Stimulated activated CD8-positive, alpha-beta memory T cell treated with anti-CD3 and anti-CD28 coated beads, Interleukin-12 subunit alpha, Interleukin-12 subunit beta, amount 100 ng/mL, for 24 hours (primary cell): ENCODE results near the gene CD300LF.

Experiments
- DNase-seq: peaks from one replicate; pipeline ENCODE4 v3.0.0-alpha.2; 2020; ENCODE audit errors: extremely low read depth

Gene CD300LF

DNA sequence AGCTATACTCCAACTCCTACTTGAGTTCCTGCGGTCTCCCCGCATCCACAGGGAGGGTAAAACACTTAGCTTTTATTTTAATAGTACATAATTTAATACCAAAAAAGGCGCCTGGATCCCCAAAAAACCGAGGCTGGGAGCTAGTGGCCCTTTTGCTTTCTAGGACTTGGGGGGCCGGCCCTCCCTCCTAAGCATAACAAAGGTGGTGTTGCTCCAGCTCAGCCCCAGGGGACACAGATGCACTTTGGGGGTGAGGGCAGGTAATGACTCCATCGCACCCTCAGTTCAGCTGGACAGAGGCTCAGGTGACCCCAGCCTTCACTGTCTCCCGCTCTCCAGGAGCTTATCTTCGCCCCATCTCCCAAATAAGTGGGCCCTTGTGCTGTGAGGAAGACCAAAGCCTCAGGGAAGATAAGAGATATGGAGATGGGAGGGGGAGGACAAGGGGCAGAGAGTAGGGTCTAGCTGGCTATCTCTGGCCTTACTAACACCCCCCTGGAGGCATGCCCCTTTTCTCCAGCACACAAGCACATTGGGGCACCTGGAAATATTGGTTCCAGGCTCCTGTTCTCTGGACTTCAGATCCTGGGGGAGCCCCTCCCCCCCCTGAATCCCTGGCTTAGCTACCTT lies 32.9 kb upstream of the CD300LF start:
- no peak for DNase-seq

DNA sequence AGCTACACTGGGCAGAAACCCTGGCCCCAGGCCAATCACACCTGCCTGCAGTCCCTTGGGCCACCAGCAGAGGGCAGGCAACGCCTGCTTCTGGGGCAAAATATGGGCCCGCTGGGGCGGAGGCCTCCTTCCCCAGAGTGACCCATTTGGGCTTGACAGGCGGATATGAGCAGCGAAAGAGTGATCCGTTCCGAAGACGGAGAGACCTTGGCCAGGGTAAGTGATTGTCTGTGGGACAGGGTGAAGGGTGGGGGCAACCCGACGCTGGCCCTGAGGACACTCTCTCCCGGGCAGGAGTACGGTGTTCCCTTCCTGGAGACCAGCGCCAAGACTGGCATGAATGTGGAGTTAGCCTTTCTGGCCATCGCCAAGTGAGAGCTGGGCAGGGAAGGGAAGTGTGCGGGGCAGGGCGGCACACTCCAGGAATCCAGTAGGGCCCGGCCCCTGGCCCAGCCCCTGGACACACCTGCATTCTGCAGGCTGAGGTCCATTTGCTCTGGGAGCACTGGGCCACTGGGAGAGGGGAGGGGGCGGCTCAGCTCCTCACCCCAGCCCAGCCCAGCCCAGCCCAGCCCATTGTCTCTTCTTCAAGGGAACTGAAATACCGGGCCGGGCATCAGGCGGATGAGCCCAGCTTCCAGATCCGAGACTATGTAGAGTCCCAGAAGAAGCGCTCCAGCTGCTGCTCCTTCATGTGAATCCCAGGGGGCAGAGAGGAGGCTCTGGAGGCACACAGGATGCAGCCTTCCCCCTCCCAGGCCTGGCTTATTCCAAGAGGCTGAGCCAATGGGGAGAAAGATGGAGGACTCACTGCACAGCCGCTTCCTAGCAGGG lies 32.2 kb upstream of the CD300LF start:
- no peak for DNase-seq

DNA sequence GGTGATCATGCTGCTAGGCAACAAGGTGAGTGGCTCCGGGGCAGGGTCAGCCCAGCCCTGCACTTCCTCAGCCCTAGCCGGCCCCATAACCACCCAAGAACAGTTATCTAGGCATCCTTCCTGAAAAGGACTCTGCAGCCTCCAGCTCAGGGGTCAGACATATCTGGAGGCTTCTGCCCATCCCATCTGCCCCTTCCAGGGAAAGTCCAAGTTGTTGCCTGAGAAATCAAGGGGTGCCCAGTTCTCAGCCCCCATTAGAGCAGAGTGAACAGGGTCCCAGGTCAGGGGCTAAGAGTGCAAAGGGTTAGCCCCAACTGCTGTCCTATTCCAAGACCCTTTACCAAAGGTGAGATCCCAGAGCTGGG lies 31.6 kb upstream of the CD300LF start:
- DNase-seq, result no peak

DNA sequence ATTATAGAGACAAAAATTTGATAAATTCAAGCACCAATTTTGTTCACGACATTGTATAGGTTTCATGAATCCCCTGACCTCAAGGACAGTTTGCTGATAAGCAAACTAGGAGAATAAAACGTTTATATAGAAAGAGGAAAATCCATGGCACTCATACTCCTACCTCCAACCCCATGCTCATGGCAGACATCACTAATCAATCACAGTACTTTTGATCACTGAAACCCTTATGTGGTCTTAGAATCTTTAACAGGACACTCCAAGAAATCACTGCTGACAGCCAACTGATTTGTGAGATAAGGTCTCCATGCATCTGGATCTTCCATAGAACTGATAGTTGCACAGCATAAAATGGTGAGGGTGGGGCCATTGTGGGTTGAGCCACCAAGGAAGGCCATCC lies 31.0 kb upstream of the CD300LF start:
- no peak for DNase-seq

DNA sequence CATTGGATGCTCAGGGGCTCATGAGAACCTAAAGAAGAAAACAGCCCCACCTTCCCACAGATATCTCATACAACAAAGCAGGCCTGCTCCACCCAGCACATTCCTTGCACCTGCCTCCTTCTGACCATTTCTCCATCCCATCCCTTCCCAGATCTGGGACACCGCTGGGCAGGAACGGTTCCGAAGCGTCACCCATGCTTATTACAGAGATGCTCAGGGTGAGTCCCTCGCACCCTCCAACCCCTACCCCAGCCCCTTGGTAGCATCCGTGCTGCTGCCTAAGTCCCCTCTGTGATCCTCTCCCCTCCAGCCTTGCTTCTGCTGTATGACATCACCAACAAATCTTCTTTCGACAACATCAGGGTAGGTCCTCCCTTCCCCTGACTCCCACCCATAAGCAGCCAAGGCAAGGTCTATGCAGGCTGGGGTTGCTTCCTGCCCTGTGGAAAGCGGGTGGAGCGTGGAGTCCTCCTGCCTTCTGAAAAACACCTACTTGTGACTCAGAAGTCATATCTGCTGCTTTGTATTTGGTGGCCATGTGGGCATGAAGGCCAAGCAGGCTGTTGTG lies 30.3 kb upstream of the CD300LF start:
- DNase-seq, result no peak

DNA sequence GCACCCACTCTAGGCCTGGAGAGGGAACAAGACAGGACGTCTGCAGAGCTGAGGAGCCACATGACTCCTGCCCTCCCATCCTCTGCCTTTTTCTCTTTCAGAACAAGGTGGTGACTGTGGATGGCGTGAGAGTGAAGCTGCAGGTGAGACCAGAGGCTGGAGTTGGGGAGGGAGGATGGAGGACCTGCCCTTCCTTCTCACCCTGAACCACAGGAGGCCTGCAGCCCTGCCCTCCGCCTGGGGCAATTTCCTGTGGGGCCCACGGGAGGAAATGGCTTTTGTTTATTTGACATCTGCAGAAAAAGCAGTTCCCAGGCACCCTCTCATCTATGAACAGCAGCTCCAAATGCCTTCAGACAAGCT lies 29.4 kb upstream of the CD300LF start:
- DNase-seq, result no peak

DNA sequence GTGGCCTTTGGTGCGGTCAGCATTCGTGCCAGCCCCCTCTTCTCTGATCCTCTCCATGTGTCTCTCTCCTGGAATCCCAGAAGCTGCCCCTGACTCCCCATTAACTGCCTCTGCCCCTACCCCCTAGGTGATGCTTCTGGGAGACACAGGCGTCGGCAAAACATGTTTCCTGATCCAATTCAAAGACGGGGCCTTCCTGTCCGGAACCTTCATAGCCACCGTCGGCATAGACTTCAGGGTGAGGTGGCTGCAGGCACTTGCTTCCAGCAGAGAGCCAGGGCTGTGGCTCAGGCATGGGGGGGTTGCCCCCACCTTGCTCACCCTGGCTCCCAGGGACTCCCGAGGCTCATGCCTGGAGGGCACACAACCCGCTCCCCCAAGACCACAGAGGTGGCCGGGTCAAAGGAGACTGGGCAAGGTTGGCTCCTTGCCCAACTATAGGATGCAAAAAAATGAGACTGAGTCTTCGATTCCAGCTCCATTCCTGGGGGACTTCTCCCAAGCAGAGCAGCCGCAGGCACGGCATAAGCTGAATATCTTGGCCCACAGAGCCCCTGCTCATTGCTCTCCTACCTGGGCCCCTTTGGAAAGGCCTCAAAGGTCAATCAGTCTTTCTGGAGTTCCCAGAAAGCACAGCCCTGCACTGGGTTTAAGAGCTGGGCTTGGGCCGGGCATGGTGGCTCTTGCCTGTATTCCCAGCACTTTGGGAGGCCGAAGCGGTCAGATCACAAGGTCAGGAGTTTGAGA lies 28.1 kb upstream of the CD300LF start:
- DNase-seq, result no peak

DNA sequence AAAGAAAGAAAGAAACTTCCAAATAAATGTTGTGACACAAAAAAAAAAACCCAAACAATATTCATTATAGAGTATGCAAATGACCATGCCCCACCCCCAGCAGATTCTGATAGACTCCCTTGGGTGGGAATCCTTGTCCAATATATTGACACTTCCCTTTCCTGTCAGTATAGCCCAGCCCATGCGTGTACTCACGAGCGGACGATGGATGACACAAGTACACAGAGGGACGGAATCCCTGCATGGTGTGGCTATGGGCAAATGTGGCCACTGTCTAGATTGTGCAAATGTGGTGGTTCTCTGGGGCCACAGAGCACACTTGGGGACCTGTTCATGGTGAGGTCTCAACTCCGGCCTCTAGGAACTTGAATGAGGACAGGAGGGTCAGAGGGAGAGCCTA lies 27.4 kb upstream of the CD300LF start:
- no peak for DNase-seq

DNA sequence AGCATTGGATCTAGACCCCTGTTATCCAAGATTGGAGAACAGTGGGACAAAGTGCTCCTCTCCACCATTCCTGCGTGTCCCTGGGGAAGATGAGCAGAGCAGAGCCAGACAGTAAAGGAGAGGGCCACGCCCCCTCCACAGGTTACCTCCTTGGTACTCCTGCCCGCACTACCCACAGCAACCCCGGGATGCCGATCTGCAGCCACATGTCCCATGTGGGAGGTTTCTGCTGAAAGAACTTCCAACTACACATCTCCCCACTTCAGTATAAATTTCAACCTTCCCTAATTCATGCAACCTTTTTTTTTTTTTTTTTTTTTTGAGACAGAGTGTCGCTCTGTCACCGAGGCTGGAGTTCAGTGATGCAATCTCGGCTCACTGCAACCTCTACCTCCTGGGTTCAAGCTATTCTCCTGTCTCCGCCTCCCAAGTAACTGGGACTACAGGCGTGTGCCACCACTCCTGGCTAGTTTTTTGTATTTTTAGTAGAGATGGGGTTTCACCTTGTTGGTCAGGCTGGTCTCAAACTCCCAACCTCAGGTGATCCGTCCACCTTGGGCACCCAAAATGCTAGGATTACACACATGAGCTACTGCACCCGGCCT lies 26.6 kb upstream of the CD300LF start:
- no peak for DNase-seq

DNA sequence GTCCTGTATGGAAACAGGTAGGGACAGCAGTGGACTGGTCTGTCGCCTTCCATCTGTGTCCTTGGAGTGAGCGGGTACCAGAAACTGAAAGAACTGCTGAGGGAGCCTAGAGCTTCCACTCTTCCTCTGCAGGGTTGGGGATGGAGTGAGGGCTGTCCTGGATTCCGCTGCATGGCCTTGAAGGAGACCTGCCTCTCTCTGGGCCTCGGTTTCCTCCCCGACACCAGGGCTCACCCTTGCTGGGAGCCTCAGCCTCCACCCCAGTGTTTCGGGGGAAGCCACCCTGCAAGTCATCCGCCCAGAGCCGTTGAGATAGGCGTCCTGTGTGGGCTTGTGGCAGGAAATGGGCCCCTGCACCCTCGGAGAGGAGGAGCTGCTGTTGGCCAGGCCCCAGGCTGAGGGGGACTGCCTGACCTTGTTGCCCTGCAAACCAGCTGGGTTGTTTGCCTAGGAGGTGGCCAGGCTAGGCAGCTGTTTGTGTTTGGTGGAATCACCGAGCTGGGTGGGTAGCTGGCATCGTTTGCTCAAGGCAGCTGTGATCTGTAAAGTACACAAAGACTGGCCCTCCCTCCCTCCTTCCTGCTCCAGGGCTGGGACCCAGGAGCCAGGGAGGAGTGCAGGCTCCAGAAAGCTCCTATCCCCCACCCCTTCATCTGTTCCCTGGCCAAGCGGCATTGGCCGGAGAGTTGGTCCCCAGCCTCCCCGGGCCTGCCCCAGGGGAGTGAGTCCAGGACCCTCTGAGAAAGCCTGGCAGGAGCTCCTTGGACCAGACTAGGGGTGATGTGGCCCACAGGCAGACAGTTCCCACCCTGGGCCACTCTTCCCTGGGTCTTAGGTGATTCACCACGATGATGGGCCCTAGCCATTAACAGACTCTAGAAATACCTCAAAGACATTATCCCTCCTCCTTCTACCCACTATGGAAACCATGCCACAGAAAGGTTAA lies 25.6 kb upstream of the CD300LF start:
- DNase-seq, result peak; percentile 48

DNA sequence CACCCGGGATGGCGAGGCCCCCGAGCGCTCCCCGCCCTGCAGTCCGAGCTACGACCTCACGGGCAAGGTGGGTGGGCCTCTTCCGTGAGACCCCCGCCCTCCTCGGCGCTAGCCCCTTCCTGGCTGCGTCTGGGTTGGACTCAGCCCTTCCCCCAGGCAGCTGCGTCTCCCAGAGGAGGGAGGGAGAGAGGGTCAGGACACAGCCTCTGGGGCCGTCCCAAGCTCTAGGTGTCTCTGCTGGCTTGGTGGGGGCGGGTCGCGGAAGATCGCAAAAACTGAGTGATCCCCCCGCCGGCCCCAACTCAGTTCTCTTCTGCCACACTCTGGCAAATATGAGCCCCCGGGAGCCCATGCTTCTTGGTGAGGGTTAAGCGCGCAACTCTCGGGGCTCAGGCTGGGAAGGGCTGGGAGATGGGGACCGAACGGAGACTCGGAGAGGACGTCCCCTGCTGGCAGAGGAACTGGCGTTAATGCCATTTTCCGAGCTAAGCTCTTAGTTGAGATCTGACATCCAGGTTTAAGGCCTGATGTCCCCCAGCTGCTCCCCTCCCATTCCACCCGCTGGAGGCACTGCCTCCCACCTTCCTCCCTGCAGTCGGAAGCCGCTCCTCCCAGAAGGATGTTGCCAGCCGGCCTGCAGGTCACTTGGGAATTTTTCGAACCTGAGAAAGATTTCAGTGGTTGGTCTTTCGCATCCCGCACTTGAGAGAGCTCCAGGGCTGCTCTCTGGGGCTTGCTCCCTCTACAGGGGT lies 24.8 kb upstream of the CD300LF start:
- DNase-seq, result no peak

DNA sequence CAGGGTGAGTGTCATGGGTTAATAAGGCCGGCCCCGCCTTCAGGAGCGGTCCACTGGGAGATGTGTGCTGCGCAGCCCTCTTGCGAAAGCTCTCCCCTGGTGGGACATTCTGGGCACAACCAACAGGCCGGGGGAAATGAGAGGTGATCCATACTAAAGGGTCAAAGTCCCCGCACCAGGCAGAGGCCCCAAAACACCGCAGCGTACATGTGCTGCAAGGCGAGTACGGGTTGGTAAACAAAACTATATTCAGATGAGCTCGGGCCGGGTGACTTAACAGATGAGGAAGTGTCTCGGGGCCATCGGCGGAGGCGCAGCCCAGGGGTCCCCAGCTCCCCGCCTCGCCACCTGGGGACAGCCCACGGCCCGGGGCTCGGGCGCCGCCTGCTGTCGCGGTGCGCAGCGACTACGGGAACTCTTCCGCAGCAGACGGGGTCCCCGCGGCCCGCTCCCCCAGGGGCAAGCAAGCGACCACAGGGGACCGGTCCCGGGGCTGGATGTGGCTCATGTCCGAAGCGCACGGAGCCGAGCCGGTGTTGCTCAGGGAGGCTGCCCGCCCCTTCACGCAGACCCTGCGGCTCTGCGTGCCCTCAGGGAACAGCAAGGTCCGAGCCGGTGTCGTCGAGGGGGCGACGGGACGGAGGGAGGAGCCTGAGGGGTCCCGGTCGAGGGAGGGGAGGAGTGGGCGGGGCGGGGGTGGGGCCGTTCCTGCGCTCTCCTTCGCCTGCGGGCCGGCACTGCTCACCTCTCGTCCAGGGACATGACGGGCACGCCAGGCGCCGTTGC lies 24.0 kb upstream of the CD300LF start, which contains the start of gene RAB37:
Gene RAB37 (plus strand): TSS at position 744 of the 786 bp plus-strand sequence. CDS start 17 bp downstream, at position 761.
- no peak for DNase-seq

DNA sequence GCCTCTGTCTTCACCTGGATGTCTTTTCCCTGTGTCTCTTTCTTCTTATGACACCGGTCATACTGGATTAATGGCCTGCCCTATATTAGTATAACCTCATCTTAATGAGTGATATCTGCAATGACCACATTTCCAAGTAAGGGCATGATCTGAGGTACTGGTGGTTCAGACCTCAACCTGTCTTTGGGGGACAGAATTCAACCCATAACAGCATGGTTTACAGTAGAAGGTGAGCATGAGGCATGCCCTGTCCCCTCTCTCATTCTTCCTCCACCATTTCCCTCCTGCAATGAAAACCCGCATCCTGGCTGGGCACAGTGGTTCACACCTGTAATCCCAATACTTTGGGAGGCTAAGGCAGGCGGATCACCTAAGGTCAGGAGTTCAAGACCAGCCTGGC lies 21.5 kb upstream of the CD300LF start:
- no peak for DNase-seq

DNA sequence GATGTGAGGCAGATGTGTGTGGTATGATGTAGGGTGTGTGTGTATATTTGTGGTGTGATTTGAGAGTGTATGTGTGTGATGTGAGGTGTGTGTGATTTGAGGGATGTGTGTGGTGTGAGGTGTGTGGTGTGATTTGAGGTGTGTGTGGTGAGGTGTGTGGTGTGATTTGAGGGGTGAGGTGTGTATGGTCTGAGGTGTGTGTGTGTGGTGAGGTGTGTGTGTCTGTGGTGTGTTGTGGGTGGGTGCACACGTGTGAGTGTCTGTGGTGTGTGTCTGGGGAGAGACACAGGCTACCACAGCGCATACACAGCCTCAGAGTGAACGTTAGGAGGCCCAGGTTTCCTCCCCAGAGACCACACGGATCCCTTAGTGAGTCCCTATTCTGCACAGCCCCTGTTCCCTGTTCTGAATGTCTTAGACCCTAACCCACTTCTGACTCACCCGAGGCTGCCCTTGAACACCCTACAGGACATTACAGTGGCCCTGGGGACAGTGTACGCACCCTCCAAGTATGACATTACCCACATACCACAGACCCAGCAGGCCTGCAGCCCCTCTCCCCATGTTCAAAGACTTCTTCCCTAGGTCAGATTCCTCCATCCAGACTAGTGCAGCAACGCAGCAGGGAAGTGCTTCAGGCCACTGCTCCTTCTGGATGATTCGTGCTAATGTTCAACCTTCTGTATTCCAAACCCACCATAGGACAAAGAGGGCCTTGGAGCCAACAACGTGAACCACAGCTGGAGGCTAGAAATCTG lies 20.8 kb upstream of the CD300LF start:
- no peak for DNase-seq

DNA sequence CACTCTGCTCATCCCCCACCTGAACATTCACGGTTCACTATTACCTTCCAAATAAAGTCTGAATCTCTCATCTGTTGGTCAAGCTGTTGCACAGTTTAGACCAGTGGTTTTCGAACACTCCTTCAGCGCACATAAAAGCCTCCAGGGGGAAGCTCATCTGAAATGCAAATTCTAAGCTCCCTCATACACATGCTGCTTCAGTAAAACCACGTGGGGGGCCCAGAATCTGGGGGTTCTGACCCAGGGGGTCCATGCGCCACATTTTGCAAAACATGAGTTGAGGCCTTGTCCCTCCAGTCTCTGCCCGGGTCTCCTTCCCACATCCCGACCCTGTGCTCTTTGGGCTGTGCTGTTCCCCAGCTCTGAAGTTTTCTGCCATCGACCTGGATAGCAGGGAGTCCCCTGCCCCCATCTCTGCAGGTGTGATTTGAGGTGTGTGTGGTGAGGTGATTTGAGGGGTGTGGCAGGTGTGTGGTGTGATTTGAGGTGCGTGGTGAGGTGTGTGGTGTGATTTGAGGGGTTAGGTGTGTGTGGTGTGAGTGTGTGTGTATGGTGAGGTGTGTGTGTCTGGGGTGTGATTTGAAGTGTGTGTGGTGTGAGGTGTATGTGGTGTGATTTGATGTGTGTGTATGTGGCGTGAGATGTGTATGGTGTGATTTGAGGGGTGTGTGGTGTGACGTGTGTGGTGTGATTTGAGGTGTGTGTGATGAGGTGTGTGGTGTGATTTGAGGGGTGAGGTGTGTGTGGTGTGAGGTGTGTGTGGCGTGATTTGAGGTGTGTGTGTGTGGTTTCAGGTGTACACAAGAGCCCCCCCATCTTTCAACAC lies 19.5 kb upstream of the CD300LF start:
- DNase-seq, result no peak

DNA sequence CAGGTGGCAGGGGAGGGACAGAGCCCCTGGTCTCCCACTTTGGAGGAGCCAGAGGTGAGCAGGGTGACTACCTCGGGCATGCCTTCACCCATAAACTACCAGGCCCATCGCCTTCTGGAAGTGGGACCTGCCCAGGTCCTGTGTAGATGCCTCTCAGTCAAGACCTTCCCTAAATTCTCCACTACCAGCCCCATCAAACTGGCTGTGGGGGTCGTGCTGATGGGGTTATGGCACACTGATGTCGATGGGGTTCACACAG lies 18.6 kb upstream of the CD300LF start:
- DNase-seq, result no peak

DNA sequence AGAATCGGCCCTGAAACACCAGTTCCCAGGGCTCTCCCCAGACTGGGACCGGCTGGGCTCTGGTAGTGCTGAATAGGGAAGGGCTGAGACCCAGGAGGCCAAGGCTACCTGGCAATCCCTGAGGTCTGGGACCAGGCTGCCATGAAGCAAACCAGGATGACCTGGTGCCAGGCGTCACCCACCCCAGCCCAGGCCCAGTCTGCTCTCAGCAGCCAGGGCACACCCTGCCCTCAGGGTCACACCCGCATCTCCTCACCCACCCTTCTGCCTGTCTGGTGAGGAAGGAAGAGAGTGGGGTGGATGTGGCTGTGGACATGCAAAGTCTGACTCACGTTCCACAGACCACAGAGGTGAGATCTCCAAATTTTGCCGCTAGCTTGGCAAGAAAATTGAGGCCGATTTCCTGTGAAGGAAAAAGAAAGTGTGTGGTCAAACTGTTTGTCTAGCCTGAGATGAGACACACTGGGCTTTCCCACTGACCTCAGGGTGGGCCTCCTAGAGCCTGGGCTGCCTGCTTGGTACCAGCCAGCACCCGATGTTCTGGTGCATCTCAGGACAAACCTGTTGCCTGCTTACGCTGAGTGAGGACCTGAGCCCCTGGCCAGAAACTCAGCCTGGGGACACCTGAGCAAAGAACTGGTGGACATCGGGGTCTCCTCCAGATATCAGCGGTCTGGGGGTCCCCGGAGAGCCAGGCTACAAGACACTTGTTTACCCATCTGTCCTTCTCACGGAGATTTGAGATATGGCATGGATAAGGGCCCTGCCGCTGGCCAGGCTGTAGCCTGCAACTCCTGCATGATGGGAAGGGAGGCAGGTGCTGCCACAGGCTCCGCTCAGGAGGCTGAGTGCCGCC lies 18.0 kb upstream of the CD300LF start:
- no peak for DNase-seq
